GM19455 (cell line): ENCODE measurements around the gene LIME1.

Experiments
- ATAC-seq: cut with Tn5 transposase; IDR thresholded peaks from one replicate; pipeline ENCODE4 v1.9.1; 2021; ENCODE audit not compliant: unreplicated experiment

Gene LIME1

GRCh38 chr20:63748934-63749270 lies 12.4 kb downstream of the LIME1 start:
- ATAC-seq: no peak

DNA sequence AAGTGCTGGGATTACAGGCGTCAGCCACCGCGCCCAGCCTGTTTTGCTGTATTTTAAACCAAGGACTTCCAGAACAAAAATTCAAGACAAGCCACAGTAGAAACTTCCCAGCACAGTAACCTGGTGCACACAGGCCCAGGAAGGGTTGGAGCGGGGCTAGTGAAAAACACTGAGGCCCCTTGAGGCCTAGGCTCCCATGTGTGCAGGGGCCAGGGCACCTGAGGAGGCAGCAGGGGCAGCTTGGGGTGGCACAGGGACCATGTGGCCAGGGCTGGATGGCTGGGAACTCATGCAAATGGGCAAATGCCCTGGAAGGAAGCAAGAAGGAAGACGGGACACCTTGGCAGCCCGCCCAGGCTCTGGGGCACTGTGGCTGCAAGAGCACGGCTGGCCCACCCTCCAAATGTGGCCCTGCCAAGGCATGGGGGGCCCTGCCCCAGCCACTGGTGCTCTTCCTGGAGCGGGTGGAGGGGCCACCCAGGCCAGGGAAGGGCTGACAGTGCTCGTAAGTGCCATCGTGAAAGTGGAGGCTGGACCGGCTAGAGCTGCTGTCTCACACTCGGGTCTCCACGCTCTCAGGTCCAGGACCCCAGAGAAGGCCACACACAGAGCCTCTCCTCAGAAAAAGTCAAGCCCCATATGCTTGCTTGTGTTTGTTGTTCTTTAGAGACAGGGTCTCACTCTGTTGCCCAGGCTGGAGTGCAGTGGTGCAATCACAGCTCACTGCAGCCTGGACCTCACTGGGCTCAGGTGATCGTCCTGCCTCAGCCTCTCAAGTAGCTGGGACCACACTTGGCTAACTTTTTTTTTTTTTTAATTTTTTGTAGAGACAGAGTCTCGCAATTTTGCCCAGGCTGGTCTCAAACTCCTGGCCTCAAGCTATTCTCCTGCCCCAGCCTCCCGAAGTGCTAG lies 13.4 kb downstream of the LIME1 start:
- no peak for ATAC-seq

DNA sequence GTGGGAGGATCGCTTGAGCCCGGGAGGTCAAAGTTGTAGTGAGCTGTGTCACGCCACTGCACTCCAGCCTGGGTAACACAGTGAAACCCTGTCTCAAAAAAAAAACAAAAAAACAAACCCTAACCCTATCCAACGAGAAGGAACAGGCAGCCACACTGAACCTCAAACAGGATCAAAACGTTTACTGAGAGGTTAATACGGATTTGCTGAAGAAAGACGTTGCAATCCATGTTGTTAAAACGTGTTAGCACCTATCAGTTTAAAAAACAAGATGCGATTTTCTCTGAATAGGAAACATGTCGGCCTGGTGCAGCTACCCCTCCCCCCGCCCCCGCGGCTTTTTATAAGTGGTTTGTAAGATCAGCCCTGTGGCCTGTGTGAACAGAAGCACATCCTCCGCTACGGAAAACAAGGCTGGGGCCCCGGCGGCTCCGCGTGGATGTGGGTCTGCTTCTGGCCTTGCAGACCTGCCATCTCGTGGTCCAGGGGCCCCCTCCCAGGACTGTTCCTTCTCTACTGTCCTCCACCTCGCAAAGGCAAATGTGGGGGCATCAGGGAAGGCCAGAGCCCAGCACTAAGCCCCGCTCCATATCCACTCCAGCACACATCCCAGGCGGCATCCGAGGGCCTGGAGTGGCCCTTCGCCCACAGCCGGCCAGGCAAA lies 14.5 kb downstream of the LIME1 start:
- no peak for ATAC-seq

DNA sequence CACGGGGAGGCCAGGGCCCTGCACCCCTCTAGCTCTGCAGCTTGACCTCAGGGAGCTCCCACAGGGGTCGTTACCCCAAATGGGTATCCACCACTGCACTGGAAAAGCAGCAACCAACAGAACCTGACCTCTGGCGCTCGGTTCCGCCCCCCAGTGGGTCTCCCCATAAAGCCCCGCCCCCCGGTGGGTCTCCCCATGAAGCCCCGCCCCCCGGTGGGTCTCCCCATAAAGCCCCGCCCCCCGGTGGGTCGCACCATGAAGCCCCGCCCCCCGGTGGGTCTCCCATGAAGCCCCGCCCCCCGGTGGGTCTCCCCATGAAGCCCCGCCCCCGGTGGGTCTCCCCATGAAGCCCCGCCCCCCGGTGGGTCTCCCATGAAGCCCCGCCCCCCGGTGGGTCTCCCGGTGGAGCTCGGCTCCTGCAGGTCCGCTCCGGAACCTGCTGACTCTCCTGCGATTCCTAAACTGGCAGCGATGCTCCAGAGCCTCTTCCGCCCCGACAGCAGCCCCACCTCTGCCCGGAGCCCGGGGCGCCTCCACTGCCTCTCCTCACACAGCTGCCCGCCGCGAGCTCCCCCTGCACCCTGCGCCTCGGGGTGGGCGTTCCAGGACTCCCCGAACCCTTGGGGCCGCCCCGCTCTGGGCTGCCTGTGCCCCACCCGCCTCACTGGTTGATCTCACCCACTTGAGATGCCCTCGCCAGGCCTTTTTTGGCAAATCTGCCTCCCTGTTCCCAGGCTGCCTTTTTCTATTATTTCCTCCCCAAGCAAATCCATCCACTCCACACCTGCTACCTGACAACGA lies 15.2 kb downstream of the LIME1 start:
- no peak for ATAC-seq

DNA sequence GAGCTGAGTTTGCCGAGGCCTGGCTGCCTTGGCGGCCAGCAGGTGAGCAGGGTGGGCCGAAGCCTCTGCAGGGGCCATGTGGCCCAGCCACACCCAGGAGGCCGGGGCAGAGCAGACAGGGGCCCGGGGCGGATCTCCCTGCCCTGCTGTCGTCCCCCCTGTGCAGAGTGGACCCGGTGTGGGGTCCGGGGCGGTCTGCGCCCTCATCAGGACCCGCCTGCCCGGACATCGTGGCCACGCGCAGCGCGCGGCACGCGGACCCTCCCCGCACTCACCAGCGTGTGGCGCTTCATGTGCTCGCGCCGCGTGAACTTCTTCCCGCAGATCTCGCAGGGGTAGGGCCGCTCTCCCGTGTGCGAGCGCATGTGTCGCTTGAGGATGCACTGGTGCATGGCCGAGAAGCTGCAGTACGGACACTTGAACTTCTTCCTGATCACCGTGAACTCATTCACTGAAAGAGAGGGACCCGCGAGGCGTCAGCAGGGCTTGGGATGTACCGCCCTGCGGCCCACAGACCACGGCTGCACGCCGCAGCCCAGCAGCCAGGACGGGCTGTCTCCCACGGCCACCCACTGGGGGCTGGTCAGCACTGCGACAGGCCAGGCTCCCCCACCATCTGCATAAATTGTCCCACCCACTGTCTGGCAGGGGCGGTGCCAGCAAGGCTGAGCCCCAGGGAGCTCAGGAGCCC lies 16.1 kb downstream of the LIME1 start:
- no peak for ATAC-seq

DNA sequence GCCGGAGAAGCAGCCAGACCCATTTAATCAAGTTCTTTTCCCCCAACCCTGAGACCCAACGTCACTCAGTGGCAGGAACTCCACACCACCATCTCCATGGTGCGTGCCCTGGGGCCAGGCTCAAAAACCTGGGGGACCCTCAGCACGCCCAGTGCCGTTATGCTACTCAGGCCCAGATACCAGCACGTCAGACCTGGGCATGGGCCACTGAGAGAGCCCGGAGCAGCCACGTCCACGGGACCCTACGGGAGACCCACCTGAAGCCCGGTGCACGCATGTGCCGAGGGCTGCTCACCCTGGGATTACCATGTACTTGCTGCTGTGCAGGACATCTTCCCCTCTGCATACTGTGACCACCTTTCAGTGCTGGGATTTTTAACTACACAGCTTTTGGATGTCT lies 16.9 kb downstream of the LIME1 start:
- no peak for ATAC-seq

- ATAC-seq: no peak
Observed at GRCh38 chr20:63754008-63754407, 17.5 kb downstream of the LIME1 start.

DNA sequence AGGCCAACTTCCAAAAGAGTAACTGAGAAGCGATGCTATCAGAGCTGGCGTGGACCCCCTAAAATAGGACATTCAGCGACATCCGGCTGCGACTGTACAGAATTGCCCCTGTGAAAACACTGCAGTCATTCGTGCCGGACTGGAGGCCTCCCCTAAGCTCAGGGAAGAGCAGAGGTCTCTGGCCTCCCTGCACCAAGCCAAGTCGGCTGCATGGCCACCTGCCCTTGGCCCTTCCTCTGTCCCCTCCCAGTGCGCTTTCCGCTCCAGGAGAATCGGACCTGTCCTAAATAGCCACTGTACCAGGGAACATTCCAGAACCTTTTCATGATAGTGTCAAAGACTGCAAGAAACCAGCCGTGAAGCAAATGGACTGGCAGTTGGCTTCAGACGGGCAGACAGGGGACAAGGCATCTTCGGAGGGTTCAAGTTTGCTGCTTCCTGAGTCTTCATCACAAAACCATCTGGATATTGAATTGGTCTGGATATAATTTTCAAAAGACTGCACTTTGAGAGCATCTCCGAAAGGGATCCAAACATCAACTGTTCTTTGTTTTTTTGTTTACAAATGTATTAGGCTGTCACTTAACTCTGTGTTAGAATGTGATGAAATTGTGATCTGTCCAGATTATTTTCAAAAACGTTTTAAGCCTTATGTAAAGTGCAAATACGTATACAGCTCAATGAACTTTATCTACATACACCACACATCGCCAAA lies 19.6 kb downstream of the LIME1 start:
- ATAC-seq: no peak

DNA sequence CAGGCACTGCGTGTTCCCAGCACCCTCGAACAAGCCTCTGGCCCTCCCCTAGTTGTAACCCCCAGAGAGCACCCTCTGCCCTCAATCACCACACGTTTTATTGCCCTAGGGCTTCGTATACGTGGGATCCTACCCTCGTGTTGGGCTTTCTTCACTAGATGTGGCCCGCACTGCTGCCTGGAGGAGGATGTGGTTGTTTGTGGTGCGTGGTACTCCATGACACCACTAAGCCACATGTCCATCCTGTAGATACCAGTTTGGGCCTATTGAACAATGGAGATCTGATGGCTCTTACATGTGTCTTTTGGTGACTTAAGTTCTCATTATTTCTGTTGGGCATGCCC lies 20.2 kb downstream of the LIME1 start:
- ATAC-seq: no peak

DNA sequence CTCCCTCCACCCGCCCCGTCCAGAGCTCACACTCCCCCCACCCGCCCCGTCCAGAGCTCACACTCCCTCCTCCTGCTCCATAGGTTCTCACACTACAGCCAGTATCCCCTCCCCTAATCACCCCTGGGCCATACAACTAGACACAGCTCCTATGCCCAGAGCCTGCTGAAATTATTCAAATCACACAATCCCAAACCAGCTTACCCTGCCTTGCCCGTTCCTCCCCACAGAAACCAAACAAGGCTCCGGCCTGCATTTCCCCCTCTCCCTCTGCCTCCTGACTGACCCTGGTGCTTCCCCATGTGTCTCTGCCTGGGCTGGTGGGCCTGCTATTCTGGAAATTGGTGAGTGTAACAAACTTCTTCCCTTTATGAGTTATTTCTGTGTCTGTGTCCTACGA lies 21.7 kb downstream of the LIME1 start:
- no peak for ATAC-seq

GRCh38 chr20:63759377-63759901 lies 23.0 kb downstream of the LIME1 start:
- ATAC-seq: no peak

DNA sequence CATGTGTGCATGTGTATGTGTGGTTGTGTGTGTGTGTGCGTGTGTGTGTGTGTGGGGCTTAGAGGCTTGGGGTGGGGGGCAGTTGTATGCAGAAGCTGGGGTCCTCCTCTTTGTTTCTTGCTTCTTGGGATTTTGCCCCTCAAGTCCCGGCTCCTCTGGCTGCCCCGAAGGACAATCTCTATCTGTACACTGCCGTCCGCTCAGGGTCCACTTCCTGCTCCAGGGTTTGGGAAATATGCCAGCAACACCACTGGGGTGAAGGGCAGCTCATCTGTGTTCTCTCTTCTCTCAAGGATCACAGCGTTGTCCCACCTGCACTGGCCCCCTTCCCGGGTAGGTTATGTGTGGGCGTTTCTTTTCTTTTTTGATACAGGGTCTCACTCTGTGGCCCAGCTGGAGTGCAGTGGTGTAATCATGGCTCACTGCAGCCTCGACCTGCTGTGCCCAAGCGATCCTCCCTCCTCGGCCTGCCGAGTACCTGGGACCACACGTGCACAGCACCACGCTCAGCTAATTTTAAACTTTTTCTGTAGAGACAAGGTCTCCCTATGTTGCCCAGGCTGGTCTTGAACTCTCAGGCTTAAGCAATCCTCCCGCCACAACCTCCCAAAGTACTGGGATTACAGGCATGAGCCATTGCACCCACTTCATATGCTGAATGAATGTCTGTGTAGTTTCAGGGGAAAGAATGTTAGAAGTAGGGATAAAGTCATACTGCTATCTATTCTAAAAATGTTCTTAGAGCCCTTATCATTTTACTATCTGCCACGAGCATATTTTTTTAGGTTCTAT lies 28.8 kb downstream of the LIME1 start:
- ATAC-seq: no peak

DNA sequence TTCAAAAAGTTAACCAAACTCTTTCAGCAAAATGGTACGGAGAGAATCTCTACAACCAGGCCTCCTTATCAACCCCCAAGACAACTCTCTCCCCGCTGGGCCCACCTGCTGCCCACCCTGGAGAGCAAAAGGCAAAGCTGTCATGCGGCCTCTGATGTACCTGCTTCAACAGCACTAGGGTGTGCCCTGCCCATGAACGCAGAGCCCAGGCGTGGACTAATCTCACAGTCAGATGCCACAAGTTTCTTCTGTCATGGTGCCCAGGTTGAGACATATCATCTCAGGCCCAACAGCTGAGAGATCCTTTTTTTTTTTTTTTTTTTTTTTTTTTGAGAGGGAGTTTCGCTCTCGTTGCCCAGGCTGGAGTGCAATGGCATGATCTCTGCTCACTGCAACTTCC lies 29.4 kb downstream of the LIME1 start:
- no peak for ATAC-seq

DNA sequence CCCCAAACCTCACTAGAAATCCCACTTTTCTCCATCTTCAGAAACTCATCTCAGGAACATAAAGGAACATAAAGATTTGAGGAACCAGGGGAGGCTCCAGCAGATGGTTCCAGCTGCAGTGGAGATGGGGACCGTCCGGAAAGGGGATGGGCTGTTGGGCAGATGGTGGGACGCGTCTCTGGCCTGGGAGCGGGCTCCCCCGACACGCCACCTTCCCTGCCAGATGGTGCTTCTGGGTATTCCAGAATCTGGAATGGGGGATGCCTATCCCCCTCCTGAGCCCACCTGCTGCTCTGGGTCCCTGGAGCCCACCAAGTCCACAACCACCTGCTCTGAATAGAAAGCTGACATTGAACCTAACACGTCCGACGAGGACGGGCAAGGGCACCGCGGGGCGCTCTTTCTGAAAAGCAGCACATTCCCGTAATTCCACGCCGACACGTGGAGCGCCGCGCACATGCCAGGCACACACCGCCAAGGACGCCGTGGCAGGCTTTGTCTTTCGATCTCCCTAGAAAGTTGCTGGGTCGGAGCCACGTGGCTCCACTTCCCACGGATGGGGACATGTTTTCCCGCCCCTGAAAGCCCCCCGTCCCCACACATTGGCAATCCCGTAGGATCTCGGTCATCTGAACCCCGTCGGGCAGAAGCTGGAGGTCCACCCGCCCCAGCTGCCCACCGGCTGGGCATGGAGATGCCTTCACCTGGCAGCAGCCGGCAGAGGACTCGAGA lies 30.4 kb downstream of the LIME1 start:
- ATAC-seq: no peak

GRCh38 chr20:63767456-63767855 lies 31.0 kb downstream of the LIME1 start:
- ATAC-seq: no peak

DNA sequence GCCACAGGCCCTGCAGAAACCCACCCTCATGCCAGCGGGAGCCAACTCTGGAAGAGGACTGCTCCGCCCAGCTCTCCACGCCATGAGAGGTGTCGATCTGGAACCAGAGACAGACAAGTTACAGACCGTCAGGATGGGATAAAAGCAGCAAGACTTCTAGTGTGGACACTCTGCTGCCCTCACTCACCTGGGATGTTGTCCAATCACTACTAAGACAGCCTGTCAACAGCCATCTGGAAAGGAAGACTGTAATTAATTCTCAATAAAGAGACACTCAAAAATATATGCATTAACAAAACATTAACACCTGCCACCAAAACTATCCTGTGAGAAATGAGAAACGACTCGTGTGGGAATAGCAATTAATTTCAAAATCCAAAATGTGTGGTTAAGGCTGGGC lies 31.4 kb downstream of the LIME1 start:
- ATAC-seq: no peak

- no peak for ATAC-seq
Observed at GRCh38 chr20:63768591-63769515, 32.4 kb downstream of the LIME1 start.
